Measurements from ENCODE around the gene CENPM.
A peak's percentile ranks its signal among the peaks of the same experiment; 100 is the strongest.

CENPM gene

GRCh38 chr22:41912338-41913039 lies 34.5 kb downstream of the CENPM start:
- no peak for DNase-seq

GRCh38 chr22:41911001-41911611 lies 35.8 kb downstream of the CENPM start:
- DNase-seq = peak; percentile 27

GRCh38 chr22:41910050-41911000 lies 36.6 kb downstream of the CENPM start:
- DNase-seq = peak; percentile 44

- no peak for DNase-seq
Measured at GRCh38 chr22:41909310-41910049, 37.5 kb downstream of the CENPM start.

- peak; percentile 23 for DNase-seq
Measured at GRCh38 chr22:41908411-41909309, 38.3 kb downstream of the CENPM start.

GRCh38 chr22:41907436-41908401 lies 39.2 kb downstream of the CENPM start:
- no peak for DNase-seq

GRCh38 chr22:41906822-41907221 lies 40.1 kb downstream of the CENPM start:
- no peak for DNase-seq

GRCh38 chr22:41905411-41906202 lies 41.3 kb downstream of the CENPM start:
- DNase-seq = no peak

- DNase-seq = no peak
Measured at GRCh38 chr22:41904450-41905410, 42.2 kb downstream of the CENPM start.

- DNase-seq = no peak
Measured at GRCh38 chr22:41902932-41903421, 44.0 kb downstream of the CENPM start.

GRCh38 chr22:41902016-41902415 lies 44.9 kb downstream of the CENPM start:
- DNase-seq = no peak

GRCh38 chr22:41900652-41901312 lies 46.2 kb downstream of the CENPM start:
- no peak for DNase-seq

GRCh38 chr22:41899992-41900651 lies 46.8 kb downstream of the CENPM start:
- no peak for DNase-seq

GRCh38 chr22:41899110-41899509 lies 47.8 kb downstream of the CENPM start:
- DNase-seq = no peak

GRCh38 chr22:41898645-41899044 lies 48.3 kb downstream of the CENPM start:
- no peak for DNase-seq

GRCh38 chr22:41893591-41894375 lies 53.2 kb downstream of the CENPM start:
- no peak for DNase-seq
